Colonic mucosa (tissue), 4 donors: Measurements from ENCODE around the gene DHPS. TPM values are rescaled to one million over a fixed set of nuclear protein-coding genes. Genes with fewer than 3 reads are reported as not detected.

Experiments
- DNase-seq: peaks from one replicate; pipeline ENCODE4 v3.0.0-alpha.2; 2020
- H3K27ac ChIP-seq: fragments of 200-600 bp; one replicate; pipeline ENCODE4 v1.8.0; 2021
- H3K27me3 ChIP-seq: fragments of 200-600 bp; one replicate; pipeline ENCODE4 v1.8.0; 2021
- H3K36me3 ChIP-seq: fragments of 200-600 bp; one replicate; pipeline ENCODE4 v1.8.0; 2021
- H3K4me1 ChIP-seq: fragments of 200-600 bp; one replicate; pipeline ENCODE4 v1.8.0; 2021; ENCODE audit warnings: mild to moderate bottlenecking
- H3K4me3 ChIP-seq: fragments of 200-600 bp; one replicate; pipeline ENCODE4 v1.8.0; 2021
- H3K9ac ChIP-seq, 2 donors: one replicate each; pipeline ENCODE4 v1.7.0; 2013; ENCODE audit warnings: control low read depth in 2 of 2, low read depth in 2 of 2, low read length in 2 of 2
- H3K9me3 ChIP-seq: fragments of 200-600 bp; one replicate; pipeline ENCODE4 v1.8.0; 2021
- CTCF ChIP-seq: fragments of 200-600 bp; IDR thresholded peaks from one replicate; pipeline ENCODE4 v1.8.0; 2022; ENCODE audit warnings: antibody characterized with exemption, mild to moderate bottlenecking
- intact Hi-C: fragments of 100-400 bp; cut with DNase I; formaldehyde crosslinking; loops from one replicate; pipeline ENCODE4 v1.14.1; 2022
- total RNA-seq, 2 donors: library from RNA; stranded (reverse); fragmentation: NEBNext Ultra II Directional in 1 of 2; extraction: Animal tissue kit (Norgen Biotek cat#: 25700) in 1 of 2; gene quantifications; one replicate each; pipeline ENCODE4 v1.2.1, GENCODE V29; 2021
- donor health status: healthy.
- donor health status: DM: no; HTN: no; CAD: no.
- donor health status: DM: no; HTN: no; CAD: no.

The DHPS gene
- total RNA-seq, 2 donors from 2014 or later: 66.2 to 87.5 TPM

GRCh38 chr19:12711187-12711586 is 29.5 kb upstream of the DHPS start:
- intact Hi-C loops: no loop called here
- H3K36me3 ChIP-seq: peaks cover 35% of the 10 kb centered on the region
- H3K9ac ChIP-seq: no peak overlapping the region

GRCh38 chr19:12708641-12709040 is 27.0 kb upstream of the DHPS start:
- Histone ChIP-seq H3K27me3 (no peaks in the 10 kb centered on the region), H3K36me3 (peaks cover 35% of the 10 kb centered on the region), H3K4me3 (no peak overlapping the region), H3K4me1 (no peaks in the 10 kb centered on the region), H3K9ac (no peak overlapping the region), H3K27ac (no peak overlapping the region), H3K9me3 (no peaks in the 10 kb centered on the region)
- intact Hi-C loops: no loop called here
- TF ChIP-seq CTCF: no peak
- DNase-seq: no peak

More at GRCh38 chr19:12711187-12711586, 29.5 kb upstream of the DHPS start:
- Histone ChIP-seq H3K9me3 (no peaks in the 10 kb centered on the region), H3K4me1 (no peaks in the 10 kb centered on the region), H3K4me3 (no peak overlapping the region), H3K27ac (no peak overlapping the region), H3K27me3 (no peaks in the 10 kb centered on the region)
- no peak for TF ChIP-seq CTCF
- no peak for DNase-seq

GRCh38 chr19:12706332-12706718 is 24.6 kb upstream of the DHPS start:
- Histone ChIP-seq H3K4me1 (no peaks in the 10 kb centered on the region), H3K9me3 (no peaks in the 10 kb centered on the region), H3K4me3 (no peak overlapping the region), H3K27me3 (no peaks in the 10 kb centered on the region), H3K9ac (no peak overlapping the region), H3K36me3 (peaks cover 35% of the 10 kb centered on the region), H3K27ac (no peak overlapping the region)
- intact Hi-C loops: no loop called here
- no peak for TF ChIP-seq CTCF
- no peak for DNase-seq

- TF ChIP-seq CTCF: no peak
- DNase-seq: no peak
- no peaks in the 10 kb centered on the region for H3K9me3 ChIP-seq
- no peak overlapping the region for H3K27ac ChIP-seq
- no peaks in the 10 kb centered on the region for H3K4me1 ChIP-seq
- H3K36me3 ChIP-seq: peaks cover 35% of the 10 kb centered on the region
- no peak overlapping the region for H3K9ac ChIP-seq
- intact Hi-C loops: no loop called here
- H3K27me3 ChIP-seq: no peaks in the 10 kb centered on the region
- no peak overlapping the region for H3K4me3 ChIP-seq
Measured at GRCh38 chr19:12705654-12706331, 24.1 kb upstream of the DHPS start.

- no peaks in the 10 kb centered on the region for H3K27me3 ChIP-seq
- no peak for DNase-seq
- H3K9ac ChIP-seq: no peak overlapping the region
- no peak for TF ChIP-seq CTCF
- peaks cover 30% of the 10 kb centered on the region for H3K36me3 ChIP-seq
- intact Hi-C loops: no loop called here
- H3K9me3 ChIP-seq: no peaks in the 10 kb centered on the region
- no peaks in the 10 kb centered on the region for H3K4me1 ChIP-seq
- no peak overlapping the region for H3K27ac ChIP-seq
- H3K4me3 ChIP-seq: no peak overlapping the region
Measured at GRCh38 chr19:12705169-12705568, 23.5 kb upstream of the DHPS start.
